Neural progenitor cell (in vitro differentiated cells): Measurements from ENCODE around the gene CHD5. TPM values are rescaled to one million over a fixed set of nuclear protein-coding genes. Genes with fewer than 3 reads are reported as not detected.

ENCODE experiments used
- DNase-seq: peaks from one replicate; pipeline ENCODE4 v3.0.0-alpha.2; 2016; ENCODE audit warnings: low spot score
- H2AFZ ChIP-seq: fragments of 200-600 bp; sonication (generic); replicated peaks from 2 replicates; pipeline ENCODE4 v1.6.1; 2016; ENCODE audit warnings: antibody characterized with exemption
- H3F3A ChIP-seq: fragments of 200-600 bp; sonication (generic); 2 replicates; pipeline ENCODE4 v1.6.1; 2016; ENCODE audit warnings: antibody characterized with exemption, low read depth
- H3K27ac ChIP-seq: fragments of 200-600 bp; sonication (generic); 2 replicates; pipeline ENCODE4 v1.5.1; 2016; ENCODE audit warnings: mild to moderate bottlenecking
- H3K27me3 ChIP-seq: fragments of 200-600 bp; sonication (generic); 2 replicates; pipeline ENCODE4 v1.6.1; 2016; ENCODE audit warnings: mild to moderate bottlenecking, moderate library complexity
- H3K36me3 ChIP-seq: fragments of 200-600 bp; sonication (generic); 2 replicates; pipeline ENCODE4 v1.5.1; 2016
- H3K4me1 ChIP-seq: fragments of 200-600 bp; sonication (generic); 2 replicates; pipeline ENCODE4 v1.6.1; 2016; ENCODE audit warnings: mixed run types
- H3K4me2 ChIP-seq: fragments of 200-600 bp; sonication (generic); 2 replicates; pipeline ENCODE4 v1.6.1; 2016
- H3K4me3 ChIP-seq: fragments of 200-600 bp; sonication (generic); 2 replicates; pipeline ENCODE4 v1.5.1; 2016
- H3K79me2 ChIP-seq: fragments of 200-600 bp; sonication (generic); 2 replicates; pipeline ENCODE4 v1.6.1; 2016; ENCODE audit warnings: low read depth
- H3K9ac ChIP-seq: fragments of 200-600 bp; sonication (generic); 2 replicates; pipeline ENCODE4 v1.6.1; 2016
- H3K9me3 ChIP-seq: fragments of 200-600 bp; sonication (generic); 2 replicates; pipeline ENCODE4 v1.5.1; 2016; ENCODE audit warnings: low read depth
- H4K20me1 ChIP-seq: fragments of 200-600 bp; sonication (generic); 2 replicates; pipeline ENCODE4 v1.6.1; 2016; ENCODE audit warnings: low read depth
- H3K27ac Mint-ChIP-seq: 3 replicates; pipeline ENCODE4 v1.8.0; 2021; ENCODE audit warnings: mixed read lengths
- H3K27me3 Mint-ChIP-seq: 2 replicates; pipeline ENCODE4 v1.8.0; 2022; ENCODE audit warnings: low read depth, mild to moderate bottlenecking, inconsistent platforms, moderate library complexity, mixed read lengths; ENCODE audit not compliant: insufficient read depth
- H3K36me3 Mint-ChIP-seq: 3 replicates; pipeline ENCODE4 v1.8.0; 2021; ENCODE audit warnings: mixed read lengths
- H3K4me1 Mint-ChIP-seq: 3 replicates; pipeline ENCODE4 v1.8.0; 2021; ENCODE audit warnings: mixed read lengths
- H3K4me3 Mint-ChIP-seq: 3 replicates; pipeline ENCODE4 v1.8.0; 2021; ENCODE audit warnings: mild to moderate bottlenecking, moderate library complexity, mixed read lengths
- H3K9me3 Mint-ChIP-seq: 3 replicates; pipeline ENCODE4 v1.8.0; 2020; ENCODE audit warnings: mixed read lengths
- CTCF ChIP-seq: fragments of 200-600 bp; sonication (generic); IDR thresholded peaks from 2 replicates; pipeline ENCODE4 v1.5.1; 2017; ENCODE audit warnings: antibody characterized with exemption, mild to moderate bottlenecking
- EZH2 ChIP-seq: fragments of 200-600 bp; sonication (generic); IDR thresholded peaks from 2 replicates; pipeline ENCODE4 v1.6.1; 2017; ENCODE audit warnings: antibody characterized with exemption, mild to moderate bottlenecking, moderate library complexity
- EZH2phosphoT487 ChIP-seq: fragments of 200-600 bp; sonication (generic); IDR thresholded peaks from 2 replicates; pipeline ENCODE4 v1.6.1; 2017; ENCODE audit warnings: antibody characterized with exemption
- total RNA-seq: library from RNA; depleted of rRNA; stranded (reverse); fragments of >200 nt; gene quantifications from 2 replicates; pipeline ENCODE4 v1.2.3, GENCODE V29; 2015; ENCODE audit warnings: low replicate concordance

CHD5 gene
- total RNA-seq, 1 donor from 2014 or later: 0.17 TPM

- no peak overlapping the region for H3K4me3 Mint-ChIP-seq
- no peaks in the 10 kb centered on the region for H3K79me2 ChIP-seq
These were observed 108.9 kb downstream of the CHD5 start for GRCh38 chr1:6071219-6071618.

GRCh38 chr1:6070450-6070974 lies 109.6 kb downstream of the CHD5 start:
- no peak overlapping the region for H3K4me2 ChIP-seq
- Mint-ChIP-seq H3K9me3 (no peaks in the 10 kb centered on the region), H3K27ac (no peak overlapping the region), H3K36me3 (no peaks in the 10 kb centered on the region), H3K4me3 (no peak overlapping the region), H3K4me1 (no peaks in the 10 kb centered on the region), H3K27me3 (peaks cover 10% of the 10 kb centered on the region)
- no peaks in the 10 kb centered on the region for H4K20me1 ChIP-seq
- H3K4me1 ChIP-seq: no peaks in the 10 kb centered on the region
- no peak overlapping the region for H3K4me3 ChIP-seq
- H2AFZ ChIP-seq: no peak overlapping the region
- no peak for DNase-seq
- H3K27me3 ChIP-seq: no peaks in the 10 kb centered on the region
- no peaks in the 10 kb centered on the region for H3K9me3 ChIP-seq
- no peaks in the 10 kb centered on the region for H3F3A ChIP-seq
- H3K27ac ChIP-seq: no peak overlapping the region
- TF ChIP-seq EZH2: no peak
- TF ChIP-seq EZH2phosphoT487: no peak
- TF ChIP-seq CTCF: no peak
- H3K9ac ChIP-seq: no peak overlapping the region
- H3K36me3 ChIP-seq: no peaks in the 10 kb centered on the region
- no peaks in the 10 kb centered on the region for H3K79me2 ChIP-seq

More at GRCh38 chr1:6071219-6071618, 108.9 kb downstream of the CHD5 start:
- no peak for TF ChIP-seq EZH2phosphoT487
- no peak for TF ChIP-seq CTCF
- TF ChIP-seq EZH2: no peak
- Histone ChIP-seq H3K27ac (no peak overlapping the region), H3F3A (no peaks in the 10 kb centered on the region), H3K9me3 (no peaks in the 10 kb centered on the region), H3K4me3 (no peak overlapping the region), H2AFZ (no peak overlapping the region), H3K9ac (no peak overlapping the region), H4K20me1 (no peaks in the 10 kb centered on the region), H3K27me3 (no peaks in the 10 kb centered on the region), H3K4me2 (no peak overlapping the region), H3K4me1 (no peaks in the 10 kb centered on the region), H3K36me3 (no peaks in the 10 kb centered on the region)
- no peak overlapping the region for H3K27ac Mint-ChIP-seq
- H3K36me3 Mint-ChIP-seq: no peaks in the 10 kb centered on the region
- peaks cover 10% of the 10 kb centered on the region for H3K27me3 Mint-ChIP-seq
- no peaks in the 10 kb centered on the region for H3K9me3 Mint-ChIP-seq
- H3K4me1 Mint-ChIP-seq: no peaks in the 10 kb centered on the region
- no peak for DNase-seq

- Histone ChIP-seq H3K9me3 (no peaks in the 10 kb centered on the region), H3K27ac (no peak overlapping the region), H3K4me1 (no peaks in the 10 kb centered on the region), H3K4me3 (no peak overlapping the region), H3K36me3 (no peaks in the 10 kb centered on the region), H3F3A (no peaks in the 10 kb centered on the region), H3K4me2 (no peak overlapping the region), H2AFZ (no peak overlapping the region), H3K79me2 (no peaks in the 10 kb centered on the region), H3K27me3 (no peaks in the 10 kb centered on the region), H4K20me1 (no peaks in the 10 kb centered on the region), H3K9ac (no peak overlapping the region)
- no peaks in the 10 kb centered on the region for H3K4me1 Mint-ChIP-seq
- DNase-seq: no peak
- TF ChIP-seq EZH2phosphoT487 (no peak), CTCF (no peak), EZH2 (no peak)
- H3K4me3 Mint-ChIP-seq: no peak overlapping the region
- no peaks in the 10 kb centered on the region for H3K9me3 Mint-ChIP-seq
- H3K36me3 Mint-ChIP-seq: no peaks in the 10 kb centered on the region
- no peak overlapping the region for H3K27ac Mint-ChIP-seq
- peaks cover 10% of the 10 kb centered on the region for H3K27me3 Mint-ChIP-seq
These were observed 110.5 kb downstream of the CHD5 start for GRCh38 chr1:6069573-6069972.
